ENCODE measurements around the gene PCP2. TPM values are rescaled to one million over a fixed set of nuclear protein-coding genes. Genes with fewer than 3 reads are reported as not detected.
A peak's percentile ranks its signal among the peaks of the same experiment; 100 is the strongest.

The PCP2 gene
- total RNA-seq, 1 donor from 2014 or later, result 1.5 TPM

- Mint-ChIP-seq H3K36me3 (no peaks in the 10 kb centered on the region), H3K4me1 (peaks cover 7% of the 10 kb centered on the region), H3K27ac (no peak overlapping the region), H3K9me3 (no peaks in the 10 kb centered on the region), H3K4me3 (no peak overlapping the region), H3K27me3 (ENCODE audit: low read depth) (peaks cover 34% of the 10 kb centered on the region)
- no peak for DNase-seq (ENCODE audit: low spot score in 2 of 2, unreplicated experiment in 2 of 2)
- no peak for TF ChIP-seq CTCF (IDR thresholded peaks at IDR 0.05; ENCODE audit: unreplicated experiment)
Measured at GRCh38 chr19:7658219-7658686, 24.7 kb upstream of the PCP2 start.

GRCh38 chr19:7657131-7657751 lies 23.7 kb upstream of the PCP2 start:
- no peak overlapping the region for H3K27ac Mint-ChIP-seq
- H3K4me3 Mint-ChIP-seq, result no peak overlapping the region
- no peaks in the 10 kb centered on the region for H3K9me3 Mint-ChIP-seq
- no peak for TF ChIP-seq CTCF (IDR thresholded peaks at IDR 0.05; ENCODE audit: unreplicated experiment)
- no peak for DNase-seq (ENCODE audit: low spot score in 2 of 2, unreplicated experiment in 2 of 2)
- peaks cover 9% of the 10 kb centered on the region for H3K4me1 Mint-ChIP-seq
- H3K36me3 Mint-ChIP-seq, result no peaks in the 10 kb centered on the region
- peaks cover 32% of the 10 kb centered on the region for H3K27me3 Mint-ChIP-seq (ENCODE audit: low read depth)

- H3K27ac Mint-ChIP-seq, result no peak overlapping the region
- peaks cover 33% of the 10 kb centered on the region for H3K27me3 Mint-ChIP-seq (ENCODE audit: low read depth)
- no peaks in the 10 kb centered on the region for H3K9me3 Mint-ChIP-seq
- no peak for DNase-seq (ENCODE audit: low spot score in 2 of 2, unreplicated experiment in 2 of 2)
- no peaks in the 10 kb centered on the region for H3K36me3 Mint-ChIP-seq
- no peak overlapping the region for H3K4me3 Mint-ChIP-seq
- peaks cover 11% of the 10 kb centered on the region for H3K4me1 Mint-ChIP-seq
- TF ChIP-seq CTCF (IDR thresholded peaks at IDR 0.05; ENCODE audit: unreplicated experiment), result no peak
Measured at GRCh38 chr19:7655581-7655980, 22.1 kb upstream of the PCP2 start.

GRCh38 chr19:7654401-7654800 lies 20.9 kb upstream of the PCP2 start:
- H3K4me3 Mint-ChIP-seq, result no peak overlapping the region
- peaks cover 11% of the 10 kb centered on the region for H3K4me1 Mint-ChIP-seq
- no peak for TF ChIP-seq CTCF (IDR thresholded peaks at IDR 0.05; ENCODE audit: unreplicated experiment)
- H3K27ac Mint-ChIP-seq, result peak overlapping the region; percentile 71
- no peaks in the 10 kb centered on the region for H3K9me3 Mint-ChIP-seq
- H3K27me3 Mint-ChIP-seq (ENCODE audit: low read depth), result peaks cover 30% of the 10 kb centered on the region
- H3K36me3 Mint-ChIP-seq, result no peaks in the 10 kb centered on the region
- DNase-seq (ENCODE audit: low spot score in 2 of 2, unreplicated experiment in 2 of 2), result no peak

- Mint-ChIP-seq H3K4me3 (peak overlapping the region; percentile 60), H3K4me1 (peaks cover 11% of the 10 kb centered on the region), H3K36me3 (no peaks in the 10 kb centered on the region), H3K9me3 (no peaks in the 10 kb centered on the region), H3K27ac (peak overlapping the region; percentile 53), H3K27me3 (ENCODE audit: low read depth) (peaks cover 19% of the 10 kb centered on the region)
- DNase-seq (ENCODE audit: low spot score in 2 of 2, unreplicated experiment in 2 of 2), result peak; percentile 74 to 96
- peak; percentile 100 for TF ChIP-seq CTCF (IDR thresholded peaks at IDR 0.05; ENCODE audit: unreplicated experiment)
Measured at GRCh38 chr19:7652061-7652641, 18.6 kb upstream of the PCP2 start.

Data from mesothelial cell of epicardium (in vitro differentiated cells).